ENCODE results near the gene GUK1.

DNA sequence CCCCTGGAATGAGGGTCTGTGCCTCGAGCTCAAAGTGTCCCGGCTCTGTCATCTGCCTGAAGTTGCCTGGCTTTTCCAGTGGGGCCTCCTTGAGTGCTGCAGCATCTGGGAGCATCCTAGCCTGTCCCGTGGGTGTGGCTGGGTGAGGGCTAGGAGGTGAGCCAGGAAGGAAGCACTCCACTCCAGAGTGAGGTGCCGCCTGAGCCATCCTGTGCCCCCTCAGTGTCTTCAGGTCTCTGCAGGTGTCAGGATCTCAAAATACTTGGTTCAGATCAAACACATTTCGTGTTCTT lies 37.0 kb downstream of the GUK1 start:
- TF ChIP-seq POLR2A (IDR thresholded peaks at IDR 0.05; ENCODE audit: low read depth) (no peak), POLR2AphosphoS5 (IDR thresholded peaks at IDR 0.05) (no peak), EP300 (IDR thresholded peaks at IDR 0.05) (no peak)
- TF ChIP-seq, protein P1, sequence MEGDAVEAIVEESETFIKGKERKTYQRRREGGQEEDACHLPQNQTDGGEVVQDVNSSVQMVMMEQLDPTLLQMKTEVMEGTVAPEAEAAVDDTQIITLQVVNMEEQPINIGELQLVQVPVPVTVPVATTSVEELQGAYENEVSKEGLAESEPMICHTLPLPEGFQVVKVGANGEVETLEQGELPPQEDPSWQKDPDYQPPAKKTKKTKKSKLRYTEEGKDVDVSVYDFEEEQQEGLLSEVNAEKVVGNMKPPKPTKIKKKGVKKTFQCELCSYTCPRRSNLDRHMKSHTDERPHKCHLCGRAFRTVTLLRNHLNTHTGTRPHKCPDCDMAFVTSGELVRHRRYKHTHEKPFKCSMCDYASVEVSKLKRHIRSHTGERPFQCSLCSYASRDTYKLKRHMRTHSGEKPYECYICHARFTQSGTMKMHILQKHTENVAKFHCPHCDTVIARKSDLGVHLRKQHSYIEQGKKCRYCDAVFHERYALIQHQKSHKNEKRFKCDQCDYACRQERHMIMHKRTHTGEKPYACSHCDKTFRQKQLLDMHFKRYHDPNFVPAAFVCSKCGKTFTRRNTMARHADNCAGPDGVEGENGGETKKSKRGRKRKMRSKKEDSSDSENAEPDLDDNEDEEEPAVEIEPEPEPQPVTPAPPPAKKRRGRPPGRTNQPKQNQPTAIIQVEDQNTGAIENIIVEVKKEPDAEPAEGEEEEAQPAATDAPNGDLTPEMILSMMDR (IDR thresholded peaks at IDR 0.05), result no peak

Measured in esophagus muscularis mucosa (tissue), 4 donors.